Testis (tissue), 3 donors: ENCODE data around the gene LRMDA. TPM values are rescaled to one million over a fixed set of nuclear protein-coding genes. Genes with fewer than 3 reads are reported as not detected.

Experiments
- DNase-seq: peaks from one replicate; pipeline ENCODE4 v3.0.0-alpha.2; 2019
- H3K27ac ChIP-seq, 2 donors: fragments of 200-600 bp; sonication (generic); one replicate each; pipeline ENCODE4 v1.5.1; 2019
- H3K27me3 ChIP-seq: fragments of 200-600 bp; sonication (generic); one replicate; pipeline ENCODE4 v1.5.1; 2019
- H3K36me3 ChIP-seq: fragments of 200-600 bp; sonication (generic); one replicate; pipeline ENCODE4 v1.5.1; 2017; ENCODE audit warnings: low read depth; ENCODE audit errors: missing control alignments
- H3K4me1 ChIP-seq: fragments of 200-600 bp; sonication (generic); one replicate; pipeline ENCODE4 v1.5.1; 2019
- H3K4me3 ChIP-seq, 2 donors: fragments of 200-600 bp; sonication (generic); one replicate each; pipeline ENCODE4 v1.5.1; 2017 to 2019
- H3K9me3 ChIP-seq: fragments of 200-600 bp; sonication (generic); one replicate; pipeline ENCODE4 v1.5.1; 2017
- POLR2A ChIP-seq: fragments of 450-650 bp; IDR thresholded peaks from one replicate; pipeline ENCODE4 v1.6.1; 2017; ENCODE audit warnings: antibody characterized with exemption, mild to moderate bottlenecking, moderate library complexity
- WGBS, 2 donors: methylation state at CpG; one replicate each; pipeline ENCODE4 v1.1.5; 2018; 5-methylcytosine and 5-hydroxymethylcytosine counted together
- intact Hi-C: fragments of 100-400 bp; cut with DNase I; formaldehyde crosslinking; loops from one replicate; pipeline ENCODE4 v1.15.1; 2023; ENCODE audit warnings: low total_unique reads
- polyA plus RNA-seq: library from polyadenylated mRNA; stranded (reverse); fragments of 350-450 nt; fragmentation: Illumina TruSeq; extraction: RNeasy Lipid Tissue Mini Kit (QIAGEN cat#74804); gene quantifications from one replicate; pipeline ENCODE4 v1.2.3, GENCODE V29; 2014; ENCODE audit warnings: low read depth, low replicate concordance; ENCODE audit not compliant: insufficient read depth
- total RNA-seq, 2 donors: library from RNA; depleted of rRNA; stranded (reverse); fragments of >200 nt; gene quantifications; one replicate each; pipeline ENCODE4 v1.2.3, GENCODE V29; 2016
- TF ChIP-seq, protein P1 (sequence below), 3 experiments: fragments of 450-650 bp in 2 of 3; fragments of 200-600 bp in 1 of 3; sonication (generic) in 1 of 3; IDR thresholded peaks; one replicate each; pipeline ENCODE4 v1.5.1; 2016 to 2019; ENCODE audit warnings: antibody characterized with exemption in 3 of 3, mild to moderate bottlenecking in 2 of 3, moderate library complexity in 1 of 3

Gene LRMDA
- total and polyA plus RNA-seq, 3 donors from 2014 or later, result 7.6 to 13.8 (median 10.6) TPM

DNA sequence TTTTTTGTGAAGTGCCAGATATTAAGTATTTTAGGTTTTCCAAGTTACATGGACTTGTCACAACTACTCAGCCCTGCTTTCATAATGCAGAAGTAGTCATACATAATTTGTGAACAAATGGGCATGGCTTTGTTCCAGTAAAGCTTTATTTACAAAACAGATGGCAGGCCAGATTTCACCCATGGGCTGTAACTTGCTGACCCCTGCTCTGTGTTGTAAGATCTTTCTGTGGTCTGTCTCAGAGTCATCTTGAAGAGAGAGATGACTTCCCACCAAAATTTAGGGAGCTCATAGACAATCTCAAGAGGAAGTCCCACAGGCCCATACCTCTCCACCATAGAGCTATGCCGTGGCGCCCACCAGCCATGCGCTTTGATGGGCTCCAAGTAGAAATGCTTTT, 616.1 kb downstream of the LRMDA start:
- no peaks in the 10 kb centered on the region for H3K27me3 ChIP-seq
- DNase-seq, result no peak
- H3K4me3 ChIP-seq, result no peak overlapping the region
- no peaks in the 10 kb centered on the region for H3K9me3 ChIP-seq
- no peak overlapping the region for H3K27ac ChIP-seq
- no peaks in the 10 kb centered on the region for H3K4me1 ChIP-seq
- intact Hi-C loops, result no loop called here
- H3K36me3 ChIP-seq, result no peaks in the 10 kb centered on the region
- no peak for TF ChIP-seq POLR2A
- TF ChIP-seq, protein P1, sequence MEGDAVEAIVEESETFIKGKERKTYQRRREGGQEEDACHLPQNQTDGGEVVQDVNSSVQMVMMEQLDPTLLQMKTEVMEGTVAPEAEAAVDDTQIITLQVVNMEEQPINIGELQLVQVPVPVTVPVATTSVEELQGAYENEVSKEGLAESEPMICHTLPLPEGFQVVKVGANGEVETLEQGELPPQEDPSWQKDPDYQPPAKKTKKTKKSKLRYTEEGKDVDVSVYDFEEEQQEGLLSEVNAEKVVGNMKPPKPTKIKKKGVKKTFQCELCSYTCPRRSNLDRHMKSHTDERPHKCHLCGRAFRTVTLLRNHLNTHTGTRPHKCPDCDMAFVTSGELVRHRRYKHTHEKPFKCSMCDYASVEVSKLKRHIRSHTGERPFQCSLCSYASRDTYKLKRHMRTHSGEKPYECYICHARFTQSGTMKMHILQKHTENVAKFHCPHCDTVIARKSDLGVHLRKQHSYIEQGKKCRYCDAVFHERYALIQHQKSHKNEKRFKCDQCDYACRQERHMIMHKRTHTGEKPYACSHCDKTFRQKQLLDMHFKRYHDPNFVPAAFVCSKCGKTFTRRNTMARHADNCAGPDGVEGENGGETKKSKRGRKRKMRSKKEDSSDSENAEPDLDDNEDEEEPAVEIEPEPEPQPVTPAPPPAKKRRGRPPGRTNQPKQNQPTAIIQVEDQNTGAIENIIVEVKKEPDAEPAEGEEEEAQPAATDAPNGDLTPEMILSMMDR (IDR thresholded peaks at IDR 0.05), result no peak
- WGBS, 2 donors, result 91 to 100% methylated on average over 3 of the region's 3 CpGs

DNA sequence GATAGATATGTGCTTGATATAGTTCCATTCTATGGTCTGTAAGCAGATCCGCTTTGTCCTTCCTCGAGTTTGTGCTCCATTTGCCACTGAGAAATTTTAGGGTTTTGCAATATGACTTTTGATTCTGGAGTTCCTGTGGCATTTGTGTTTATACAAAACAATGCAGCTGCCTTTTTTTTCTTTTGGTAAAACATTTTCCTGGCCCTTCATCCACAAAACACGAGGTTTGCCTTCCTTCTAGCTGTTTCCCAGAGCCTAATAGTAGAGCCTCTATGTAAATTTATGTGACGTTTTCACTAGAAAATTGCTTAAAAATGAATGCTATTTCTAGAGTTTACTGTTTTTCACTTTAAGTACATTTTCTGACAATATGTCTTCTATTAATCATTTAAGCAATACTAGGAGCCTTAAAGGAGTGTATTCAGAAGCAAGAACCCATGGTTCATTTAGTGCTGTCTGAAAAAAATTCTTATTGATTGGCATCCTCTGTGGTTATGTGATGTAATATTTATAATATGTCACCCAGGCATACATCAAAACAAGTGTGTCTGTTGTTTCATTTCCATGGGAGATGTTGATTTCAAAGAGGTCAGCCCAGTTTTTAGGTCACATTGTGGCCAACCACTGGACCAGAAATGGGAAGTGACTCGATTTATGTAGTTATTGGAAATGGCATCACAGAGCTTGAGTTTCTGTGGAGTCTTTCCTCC, 618.3 kb downstream of the LRMDA start:
- intact Hi-C loops, result no loop called here
- H3K27me3 ChIP-seq, result no peaks in the 10 kb centered on the region
- DNase-seq, result no peak
- H3K36me3 ChIP-seq, result no peaks in the 10 kb centered on the region
- WGBS, 2 donors, result 87 to 94% methylated on average over 5 of the region's 5 CpGs
- no peak overlapping the region for H3K27ac ChIP-seq
- no peaks in the 10 kb centered on the region for H3K9me3 ChIP-seq
- TF ChIP-seq, protein P1 (IDR thresholded peaks at IDR 0.05), result no peak
- TF ChIP-seq POLR2A, result no peak
- H3K4me1 ChIP-seq, result no peaks in the 10 kb centered on the region
- no peak overlapping the region for H3K4me3 ChIP-seq

DNA sequence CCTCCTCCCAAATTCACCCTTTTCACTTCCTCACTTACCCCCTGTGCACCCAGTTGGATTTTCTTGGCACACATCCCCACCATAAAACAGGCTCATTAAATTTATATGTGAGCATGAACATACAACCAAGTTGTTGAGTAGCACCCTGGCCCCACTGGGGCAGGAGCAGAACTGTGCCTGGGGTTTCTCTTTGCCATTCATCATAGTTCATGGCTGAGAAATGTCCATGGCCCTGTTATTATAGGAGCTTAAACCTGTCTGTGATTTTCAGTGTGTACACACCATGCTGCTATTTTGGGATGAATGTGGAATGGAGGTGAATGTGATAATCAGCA, 618.8 kb downstream of the LRMDA start:
- H3K27ac ChIP-seq, result no peak overlapping the region
- no peak for DNase-seq
- TF ChIP-seq, protein P1 (IDR thresholded peaks at IDR 0.05), result no peak
- no peak for TF ChIP-seq POLR2A

DNA sequence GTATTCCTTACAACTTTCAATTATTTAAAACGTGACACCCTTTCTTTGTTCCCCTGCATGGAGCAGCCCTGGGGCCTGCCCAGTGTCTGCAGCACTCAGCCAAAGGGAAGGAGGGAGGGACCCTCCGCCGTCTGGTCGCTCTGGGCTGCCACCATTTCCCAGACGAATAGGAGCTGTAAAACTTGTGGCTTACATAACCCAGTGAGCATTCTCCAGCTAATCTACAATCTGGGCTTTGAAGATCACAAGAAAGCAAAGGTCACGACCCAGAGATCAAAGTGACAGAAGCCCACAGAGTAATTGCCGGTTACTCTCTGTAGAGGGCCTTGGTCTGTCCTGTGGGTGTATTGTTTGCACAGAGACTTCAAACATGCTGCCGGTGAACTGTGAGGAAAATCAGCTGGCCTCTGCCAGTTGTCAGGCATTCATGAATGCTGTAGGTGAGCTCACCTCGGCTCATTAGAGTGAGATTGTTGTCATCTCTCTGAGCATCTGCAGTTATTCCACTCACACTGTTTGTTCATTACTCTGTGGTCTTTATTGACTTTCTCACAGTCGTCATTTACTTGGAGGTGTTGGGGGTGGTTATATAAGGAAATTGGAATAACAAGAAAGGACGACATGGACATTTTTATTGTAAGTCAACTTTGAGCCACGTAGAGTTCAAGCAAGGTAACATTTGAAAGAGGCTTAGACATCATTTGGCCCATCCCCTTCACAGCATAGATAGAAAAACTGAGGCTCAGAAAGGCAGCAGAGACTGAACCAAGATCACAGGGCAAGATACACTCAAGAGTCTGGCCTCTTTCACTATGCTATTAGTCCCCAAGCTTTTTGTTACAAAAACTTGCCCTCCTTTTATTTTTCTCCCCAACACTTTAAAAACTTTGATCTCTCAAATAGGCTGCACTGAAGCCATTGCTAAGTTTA, 619.8 kb downstream of the LRMDA start:
- Histone ChIP-seq H3K4me1 (no peaks in the 10 kb centered on the region), H3K27me3 (no peaks in the 10 kb centered on the region), H3K27ac (no peak overlapping the region), H3K9me3 (no peaks in the 10 kb centered on the region), H3K4me3 (no peak overlapping the region), H3K36me3 (no peaks in the 10 kb centered on the region)
- intact Hi-C loops, result no loop called here
- TF ChIP-seq, protein P1 (IDR thresholded peaks at IDR 0.05), result no peak
- TF ChIP-seq POLR2A, result no peak
- no peak for DNase-seq
- WGBS, 2 donors, result 79 to 87% methylated on average over 12 of the region's 12 CpGs

More for the DNA sequence above, 618.8 kb downstream of the LRMDA start:
- intact Hi-C loops, result no loop called here
- Histone ChIP-seq H3K27me3 (no peaks in the 10 kb centered on the region), H3K36me3 (no peaks in the 10 kb centered on the region), H3K9me3 (no peaks in the 10 kb centered on the region), H3K4me1 (no peaks in the 10 kb centered on the region), H3K4me3 (no peak overlapping the region)
